CD4-positive, alpha-beta T cell treated with Interleukin-10 for 1 hour (primary cell): ENCODE results near the gene EIF4A2.
A peak's percentile ranks its signal among the peaks of the same experiment; 100 is the strongest.
"Not testable (repeated sequence)": the region's sequence is repeated elsewhere in the genome, so short reads cannot be mapped to it uniquely, and the experiment has no call there.

Experiments used
- DNase-seq: peaks from one replicate; pipeline ENCODE4 v3.0.0-alpha.2; 2020

Gene EIF4A2

GRCh38 chr3:186822388-186822759, 39.0 kb downstream of the EIF4A2 start:
- not testable (repeated sequence) for DNase-seq

- DNase-seq: no peak
Observed at GRCh38 chr3:186823386-186823785, 40.0 kb downstream of the EIF4A2 start.

- DNase-seq: no peak
Observed at GRCh38 chr3:186824430-186825139, 41.2 kb downstream of the EIF4A2 start.

- no peak for DNase-seq
Observed at GRCh38 chr3:186825294-186825821, 42.0 kb downstream of the EIF4A2 start.

GRCh38 chr3:186825872-186826409, 42.6 kb downstream of the EIF4A2 start:
- no peak for DNase-seq

GRCh38 chr3:186826410-186826975, 43.1 kb downstream of the EIF4A2 start:
- peak; percentile 32 for DNase-seq

GRCh38 chr3:186826976-186827857, 43.8 kb downstream of the EIF4A2 start:
- peak; percentile 90 for DNase-seq

- no peak for DNase-seq
Observed at GRCh38 chr3:186828340-186828739, 45.0 kb downstream of the EIF4A2 start.

- DNase-seq: no peak
Observed at GRCh38 chr3:186831798-186832197, 48.4 kb downstream of the EIF4A2 start.

GRCh38 chr3:186832276-186832675, 48.9 kb downstream of the EIF4A2 start:
- DNase-seq: no peak
